Measurements from ENCODE around the gene FN3K. TPM values are rescaled to one million over a fixed set of nuclear protein-coding genes. Genes with fewer than 3 reads are reported as not detected.
"Not testable (repeated sequence)": the region's sequence is repeated elsewhere in the genome, so short reads cannot be mapped to it uniquely, and the experiment has no call there.

The FN3K gene
- total RNA-seq, 2 experiments from 2014 or later, result 5.2 TPM

DNA sequence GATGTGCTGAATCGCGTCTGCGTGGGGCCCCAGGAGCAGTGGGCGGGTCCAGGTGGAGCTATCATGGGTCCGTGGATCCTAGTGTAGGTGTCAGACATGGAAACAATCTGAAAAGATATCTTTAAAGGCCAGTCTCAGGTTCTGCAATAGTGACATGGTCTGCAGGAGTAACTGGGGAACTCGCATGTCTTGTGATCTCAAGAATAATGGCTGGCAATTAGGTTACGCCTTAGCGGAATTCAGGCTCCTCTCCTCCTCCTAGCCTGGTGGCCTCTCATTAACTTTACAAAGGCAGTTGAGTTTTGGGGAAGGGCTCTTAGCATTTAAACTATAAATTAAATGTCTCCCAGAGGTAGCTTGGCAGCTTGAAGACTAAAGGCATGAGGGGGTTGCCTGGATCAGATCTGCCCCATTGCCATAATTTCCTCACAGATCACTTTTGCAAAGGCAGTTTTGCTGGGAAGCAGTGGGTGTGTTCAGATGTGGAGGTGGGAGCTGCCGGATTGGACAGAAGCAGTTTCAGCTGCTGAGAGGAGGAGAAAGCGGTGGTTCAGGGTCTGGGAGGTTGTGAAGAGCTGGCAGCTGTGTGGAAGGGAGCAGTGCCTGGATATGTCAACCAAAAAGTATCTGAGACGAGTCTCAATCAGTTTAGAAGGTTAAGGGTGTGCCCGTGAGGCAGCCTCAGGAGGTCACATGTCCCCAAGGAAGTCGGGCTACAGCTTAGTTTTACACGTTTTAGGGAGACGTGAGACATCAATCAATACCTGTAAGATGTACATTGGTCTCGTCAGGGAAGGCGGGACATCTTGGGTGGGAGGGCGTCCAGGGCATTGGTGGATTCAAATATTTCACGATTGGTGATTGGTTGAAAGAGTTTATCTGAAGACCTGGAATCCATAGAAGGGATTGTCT, 19.1 kb downstream of the FN3K start:
- POLR2A ChIA-PET, result interaction anchor here (1.3 kb wide), 1 partner anchor 20 kb away, joined by 3 read pairs; no protein-coding TSS in a partner anchor
- H3K9me3 Mint-ChIP-seq, result no peaks in the 10 kb centered on the region

GRCh38 chr17:82756166-82756565, 20.8 kb downstream of the FN3K start:
- peaks cover 10% of the 10 kb centered on the region for H3K36me3 Mint-ChIP-seq

More for the DNA sequence above, 19.1 kb downstream of the FN3K start:
- DNase-seq (no peak), ATAC-seq (ENCODE audit: low read depth) (no peak)
- peaks cover 19% of the 10 kb centered on the region for H3K4me1 Mint-ChIP-seq
- no peak overlapping the region for H3K27ac Mint-ChIP-seq
- no peaks in the 10 kb centered on the region for H3K27me3 Mint-ChIP-seq
- H3K4me3 Mint-ChIP-seq, result no peak overlapping the region
- peaks cover 8% of the 10 kb centered on the region for H3K36me3 Mint-ChIP-seq

DNA sequence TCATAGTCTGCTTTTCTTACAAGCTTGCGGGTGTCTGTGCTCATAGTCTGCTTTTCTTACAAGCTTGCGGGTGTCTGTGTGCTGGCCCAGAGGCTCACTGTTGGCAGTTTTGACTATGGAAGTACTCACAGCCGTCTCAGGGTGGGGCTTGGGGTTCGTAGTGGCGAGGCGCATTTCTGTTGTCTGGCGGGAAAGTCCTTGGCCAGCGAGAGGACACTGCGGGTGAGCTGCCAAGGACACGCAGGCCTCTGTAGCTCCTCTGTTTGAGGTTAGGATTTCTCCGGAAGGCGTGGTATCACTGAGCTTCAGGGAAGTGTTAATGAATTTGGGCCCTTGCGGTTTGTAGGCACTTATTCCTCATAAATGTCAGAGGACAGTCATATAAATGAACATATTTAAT, 30.0 kb downstream of the FN3K start:
- Mint-ChIP-seq H3K4me3 (no peak overlapping the region), H3K4me1 (peaks cover 3% of the 10 kb centered on the region), H3K27me3 (no peaks in the 10 kb centered on the region), H3K9me3 (no peaks in the 10 kb centered on the region), H3K27ac (no peak overlapping the region), H3K36me3 (peaks cover 21% of the 10 kb centered on the region)
- no peak for ATAC-seq (ENCODE audit: low read depth)
- POLR2A ChIA-PET, result no interaction called here
- DNase-seq, result no peak

More at GRCh38 chr17:82756166-82756565, 20.8 kb downstream of the FN3K start:
- no peak overlapping the region for H3K27ac Mint-ChIP-seq
- no peaks in the 10 kb centered on the region for H3K27me3 Mint-ChIP-seq
- POLR2A ChIA-PET, result no interaction called here
- no peaks in the 10 kb centered on the region for H3K9me3 Mint-ChIP-seq
- H3K4me3 Mint-ChIP-seq, result no peak overlapping the region
- ATAC-seq (ENCODE audit: low read depth), result no peak
- no peak for DNase-seq
- peaks cover 19% of the 10 kb centered on the region for H3K4me1 Mint-ChIP-seq

- DNase-seq, result no peak
- ATAC-seq (ENCODE audit: low read depth), result no peak
- H3K27me3 Mint-ChIP-seq, result no peaks in the 10 kb centered on the region
- no peak overlapping the region for H3K27ac Mint-ChIP-seq
- H3K36me3 Mint-ChIP-seq, result peaks cover 19% of the 10 kb centered on the region
- POLR2A ChIA-PET, result no interaction called here
- no peak overlapping the region for H3K4me3 Mint-ChIP-seq
- H3K9me3 Mint-ChIP-seq, result no peaks in the 10 kb centered on the region
- H3K4me1 Mint-ChIP-seq, result peaks cover 5% of the 10 kb centered on the region
Observed at GRCh38 chr17:82767041-82767754, 31.8 kb downstream of the FN3K start.

DNA sequence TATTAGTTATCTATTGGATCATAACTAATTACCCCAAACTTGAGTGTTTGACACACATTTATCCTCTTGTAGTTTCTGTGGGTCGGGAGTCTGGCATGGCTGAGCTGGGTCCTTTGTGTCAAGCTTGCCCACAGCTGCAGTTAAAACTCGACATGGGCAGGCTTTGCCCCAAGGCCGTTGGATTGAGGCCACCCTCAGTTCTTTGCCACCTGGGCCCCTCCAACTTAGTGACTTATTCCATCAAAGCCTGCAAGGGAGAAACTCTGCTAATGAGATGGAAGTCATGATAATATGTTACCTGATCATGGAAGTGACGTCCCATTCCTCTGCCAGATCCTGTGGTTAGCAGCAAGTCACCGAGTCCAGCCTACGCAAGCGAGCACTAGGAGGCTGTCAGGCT, 33.6 kb downstream of the FN3K start:
- Mint-ChIP-seq H3K36me3 (peaks cover 21% of the 10 kb centered on the region), H3K9me3 (no peaks in the 10 kb centered on the region), H3K27me3 (no peaks in the 10 kb centered on the region), H3K4me3 (no peak overlapping the region), H3K4me1 (peaks cover 6% of the 10 kb centered on the region), H3K27ac (no peak overlapping the region)
- POLR2A ChIA-PET, result no interaction called here
- ATAC-seq (ENCODE audit: low read depth) (no peak), DNase-seq (no peak)

- POLR2A ChIA-PET, result no interaction called here
- Mint-ChIP-seq H3K36me3 (peaks cover 21% of the 10 kb centered on the region), H3K9me3 (no peaks in the 10 kb centered on the region), H3K27ac (no peak overlapping the region), H3K4me1 (peaks cover 15% of the 10 kb centered on the region), H3K27me3 (no peaks in the 10 kb centered on the region), H3K4me3 (no peak overlapping the region)
- no peak for DNase-seq
- ATAC-seq (ENCODE audit: low read depth), result no peak
Observed at GRCh38 chr17:82772026-82772425, 36.6 kb downstream of the FN3K start.

GRCh38 chr17:82774456-82774855, 39.0 kb downstream of the FN3K start:
- H3K4me1 Mint-ChIP-seq, result peaks cover 19% of the 10 kb centered on the region
- ATAC-seq (ENCODE audit: low read depth); H3K27me3 Mint-ChIP-seq; H3K9me3 Mint-ChIP-seq; H3K27ac Mint-ChIP-seq; DNase-seq: not testable (repeated sequence)
- H3K4me3 Mint-ChIP-seq, result peak overlapping the region; percentile 68
- H3K36me3 Mint-ChIP-seq, result peaks cover 14% of the 10 kb centered on the region
- POLR2A ChIA-PET, result interaction anchor here (1.1 kb wide), 1 partner anchor 19 kb away, joined by 3 read pairs; no protein-coding TSS in a partner anchor

DNA sequence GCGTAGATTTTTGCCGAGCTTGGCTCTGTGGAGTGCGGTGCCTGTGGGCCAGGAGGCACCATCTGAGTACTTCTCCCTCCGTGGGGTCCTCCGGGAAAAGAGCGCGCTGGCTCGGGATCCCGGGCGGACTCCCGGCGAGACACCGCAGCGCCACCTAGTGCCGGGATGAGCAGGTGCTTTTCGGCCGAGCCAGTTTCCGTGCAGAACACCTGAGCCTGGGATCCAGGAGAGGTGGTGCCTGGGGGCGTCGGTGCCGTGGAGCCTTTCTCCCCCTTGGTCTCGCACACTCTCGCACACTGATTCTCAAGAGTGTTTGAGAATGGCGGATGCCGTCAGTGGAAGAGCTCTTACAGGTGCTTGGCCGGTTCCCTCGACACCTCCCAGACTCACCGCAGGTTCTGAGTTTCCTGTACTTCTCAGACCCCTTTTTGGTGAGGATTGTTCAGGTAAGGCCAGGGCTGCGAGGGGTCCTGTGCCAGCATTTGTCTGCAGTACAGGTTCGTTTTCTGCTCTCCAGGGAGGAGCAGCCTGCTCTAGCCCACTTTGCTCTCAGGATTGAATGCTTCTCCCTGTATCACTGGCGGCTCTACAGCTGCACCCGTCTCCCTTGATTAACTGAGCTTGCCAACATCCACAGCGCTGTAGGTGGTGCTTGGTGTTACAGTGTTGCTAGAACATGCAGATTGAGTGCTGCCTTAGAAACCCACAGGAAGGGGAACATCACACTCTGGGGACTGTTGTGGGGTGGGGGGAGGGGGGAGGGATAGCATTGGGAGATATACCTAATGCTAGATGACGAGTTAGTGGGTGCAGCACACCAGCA, 39.8 kb downstream of the FN3K start:
- H3K36me3 Mint-ChIP-seq, result peaks cover 14% of the 10 kb centered on the region
- H3K27me3 Mint-ChIP-seq, result no peaks in the 10 kb centered on the region
- peak; percentile 70 for DNase-seq
- peak overlapping the region; percentile 87 for H3K27ac Mint-ChIP-seq
- POLR2A ChIA-PET, result interaction anchor here (1.1 to 2.0 kb wide), 2 partner anchors 20 to 425 kb away, joined by 3 to 8 read pairs; no protein-coding TSS in a partner anchor
- peak overlapping the region; percentile 68 for H3K4me3 Mint-ChIP-seq
- peaks cover 21% of the 10 kb centered on the region for H3K4me1 Mint-ChIP-seq
- H3K9me3 Mint-ChIP-seq, result no peaks in the 10 kb centered on the region
- peak; percentile 84 for ATAC-seq (ENCODE audit: low read depth)

DNA sequence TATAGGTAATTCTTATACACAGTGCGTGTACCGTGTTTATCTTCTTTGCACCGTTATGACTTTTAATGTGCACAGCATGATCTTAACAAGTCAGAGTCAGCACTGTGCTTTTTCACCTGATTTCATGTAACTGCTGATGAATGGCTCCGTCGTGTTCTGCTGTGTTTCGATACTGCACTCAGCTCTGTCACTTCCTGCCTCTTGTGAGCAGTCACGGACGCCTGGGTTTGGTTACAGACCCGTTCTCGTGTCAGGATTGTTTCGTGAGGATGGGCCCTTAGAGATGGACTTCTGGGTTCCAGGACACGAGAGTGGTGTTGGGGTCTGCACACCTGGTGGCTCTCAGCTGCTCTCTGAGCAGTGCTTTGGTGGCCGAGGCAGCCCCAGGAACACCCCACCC, 41.0 kb downstream of the FN3K start:
- ATAC-seq (ENCODE audit: low read depth) (peak; percentile 73), DNase-seq (no peak)
- peak overlapping the region; percentile 48 for H3K4me3 Mint-ChIP-seq
- POLR2A ChIA-PET, result interaction anchor here (2.0 kb wide), 1 partner anchor 424 kb away, joined by 8 read pairs; no protein-coding TSS in a partner anchor
- H3K36me3 Mint-ChIP-seq, result peaks cover 14% of the 10 kb centered on the region
- H3K9me3 Mint-ChIP-seq, result no peaks in the 10 kb centered on the region
- H3K4me1 Mint-ChIP-seq, result peaks cover 22% of the 10 kb centered on the region
- H3K27me3 Mint-ChIP-seq, result no peaks in the 10 kb centered on the region
- peak overlapping the region; percentile 75 for H3K27ac Mint-ChIP-seq

GRCh38 chr17:82777778-82778375, 42.5 kb downstream of the FN3K start:
- H3K27me3 Mint-ChIP-seq; DNase-seq; ATAC-seq (ENCODE audit: low read depth); H3K9me3 Mint-ChIP-seq; H3K4me3 Mint-ChIP-seq; H3K27ac Mint-ChIP-seq: not testable (repeated sequence)
- POLR2A ChIA-PET, result interaction anchor here (1.0 kb wide), 1 partner anchor 1101 kb away, joined by 4 read pairs; no protein-coding TSS in a partner anchor
- Mint-ChIP-seq H3K36me3 (peaks cover 14% of the 10 kb centered on the region), H3K4me1 (peaks cover 28% of the 10 kb centered on the region)

DNA sequence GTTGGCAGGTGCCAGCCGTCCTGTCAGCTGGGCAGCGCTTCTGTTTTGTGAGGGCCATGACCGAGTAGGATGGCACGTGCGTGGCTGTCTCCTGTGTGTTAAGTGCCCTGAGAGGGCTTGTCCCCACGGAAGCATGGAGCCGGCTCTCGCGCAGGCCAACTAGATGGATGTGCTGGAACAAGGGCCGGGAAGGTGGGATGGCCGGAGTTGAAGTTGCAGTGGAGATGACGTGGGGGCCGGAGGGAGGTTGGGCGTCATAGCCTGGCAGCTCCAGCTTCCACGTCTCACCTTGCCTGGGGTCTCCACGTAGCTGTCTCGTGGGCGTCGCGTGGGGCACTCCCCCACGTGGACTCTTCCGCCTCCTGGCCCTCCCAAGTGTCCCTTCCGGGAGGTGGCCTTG, 44.1 kb downstream of the FN3K start:
- no peak for DNase-seq
- no peak for ATAC-seq (ENCODE audit: low read depth)
- H3K27ac Mint-ChIP-seq, result no peak overlapping the region
- no peaks in the 10 kb centered on the region for H3K27me3 Mint-ChIP-seq
- peaks cover 12% of the 10 kb centered on the region for H3K36me3 Mint-ChIP-seq
- POLR2A ChIA-PET, result no interaction called here
- H3K4me1 Mint-ChIP-seq, result peaks cover 28% of the 10 kb centered on the region
- no peak overlapping the region for H3K4me3 Mint-ChIP-seq
- no peaks in the 10 kb centered on the region for H3K9me3 Mint-ChIP-seq

DNA sequence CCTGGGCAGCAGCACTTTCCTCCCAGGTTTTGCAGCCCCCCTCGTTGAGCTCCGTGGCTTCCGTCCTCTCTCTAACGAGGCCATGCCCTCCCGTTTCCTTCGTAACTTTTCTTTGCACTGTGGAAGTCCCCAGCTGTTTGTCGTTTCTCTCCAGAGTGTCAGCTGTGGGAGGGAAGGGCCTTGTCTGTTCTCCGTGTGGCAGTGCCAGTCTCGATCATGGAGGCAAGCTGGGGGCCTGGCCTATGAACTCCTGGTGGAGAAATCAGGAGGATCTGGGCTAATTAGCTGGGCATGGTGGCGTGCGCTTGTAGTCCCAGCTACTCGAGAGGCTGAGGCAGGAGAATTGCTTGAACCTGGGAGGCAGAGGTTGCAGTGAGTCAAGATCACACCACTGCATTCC, 44.8 kb downstream of the FN3K start:
- POLR2A ChIA-PET, result interaction anchor here (0.6 kb wide), 1 partner anchor 99 kb away, joined by 4 read pairs; no protein-coding TSS in a partner anchor
- Mint-ChIP-seq H3K4me1 (peaks cover 27% of the 10 kb centered on the region), H3K9me3 (no peaks in the 10 kb centered on the region), H3K36me3 (peaks cover 12% of the 10 kb centered on the region), H3K27ac (no peak overlapping the region), H3K27me3 (no peaks in the 10 kb centered on the region), H3K4me3 (no peak overlapping the region)
- DNase-seq (no peak), ATAC-seq (ENCODE audit: low read depth) (no peak)
